ENCODE measurements around the gene FBXL7. TPM values are rescaled to one million over a fixed set of nuclear protein-coding genes. Genes with fewer than 3 reads are reported as not detected.

FBXL7 gene
- total RNA-seq, 1 donor from 2014 or later: 30.4 TPM

GRCh38 chr5:15614679-15615078 is 114.7 kb downstream of the FBXL7 start:
- intact Hi-C loops (cut with DNase I): no loop called here
- Histone ChIP-seq H3K27ac (no peak overlapping the region), H3K4me3 (no peak overlapping the region), H3K4me1 (peaks cover 0 to 8% of the 10 kb centered on the region in 2 donors), H3K27me3 (no peaks in the 10 kb centered on the region), H3K9me3 (no peaks in the 10 kb centered on the region), H3K36me3 (no peaks in the 10 kb centered on the region)
- no peak for DNase-seq (ENCODE audit: low spot score in 2 of 2)
- no peak for TF ChIP-seq CTCF (IDR thresholded peaks at IDR 0.05)

- no peak for DNase-seq (ENCODE audit: low spot score in 2 of 2)
- intact Hi-C loops (cut with DNase I): no loop called here
- Histone ChIP-seq H3K4me1 (peaks cover 0 to 13% of the 10 kb centered on the region in 2 donors), H3K27ac (no peak overlapping the region), H3K36me3 (no peaks in the 10 kb centered on the region), H3K4me3 (no peak overlapping the region), H3K9me3 (no peaks in the 10 kb centered on the region), H3K27me3 (no peaks in the 10 kb centered on the region)
- TF ChIP-seq CTCF (IDR thresholded peaks at IDR 0.05): no peak
Observed at GRCh38 chr5:15615859-15616258, 115.9 kb downstream of the FBXL7 start.

DNA sequence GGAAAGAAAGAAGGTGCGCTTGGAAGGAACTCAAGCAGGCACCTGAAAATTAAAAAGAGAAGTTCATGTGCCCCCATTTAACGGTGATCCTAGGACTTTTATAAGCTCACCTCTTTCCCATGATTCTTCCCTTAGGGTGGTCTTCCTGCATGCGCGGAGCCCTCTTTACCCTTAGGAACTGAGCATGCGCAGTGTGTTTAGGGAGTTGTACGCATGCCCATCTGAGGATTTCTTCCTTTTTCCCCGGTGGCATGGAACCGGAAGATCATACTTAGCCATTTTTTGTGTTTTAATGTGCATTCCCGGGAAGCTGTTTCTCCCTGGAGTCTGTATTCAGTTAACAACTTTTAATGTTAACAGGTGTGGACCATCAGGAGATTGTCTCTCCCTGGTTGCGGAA is 119.0 kb downstream of the FBXL7 start:
- Histone ChIP-seq H3K27ac (no peak overlapping the region), H3K36me3 (no peaks in the 10 kb centered on the region), H3K9me3 (no peaks in the 10 kb centered on the region), H3K4me1 (peaks cover 0 to 17% of the 10 kb centered on the region in 2 donors), H3K27me3 (no peaks in the 10 kb centered on the region), H3K4me3 (no peak overlapping the region)
- TF ChIP-seq CTCF (IDR thresholded peaks at IDR 0.05): no peak
- no peak for DNase-seq (ENCODE audit: low spot score in 2 of 2)
- intact Hi-C loops (cut with DNase I): loop anchor here (2.0 kb wide), 1 partner anchor 118 kb away; the partner anchor contains the start of gene FBXL7

DNA sequence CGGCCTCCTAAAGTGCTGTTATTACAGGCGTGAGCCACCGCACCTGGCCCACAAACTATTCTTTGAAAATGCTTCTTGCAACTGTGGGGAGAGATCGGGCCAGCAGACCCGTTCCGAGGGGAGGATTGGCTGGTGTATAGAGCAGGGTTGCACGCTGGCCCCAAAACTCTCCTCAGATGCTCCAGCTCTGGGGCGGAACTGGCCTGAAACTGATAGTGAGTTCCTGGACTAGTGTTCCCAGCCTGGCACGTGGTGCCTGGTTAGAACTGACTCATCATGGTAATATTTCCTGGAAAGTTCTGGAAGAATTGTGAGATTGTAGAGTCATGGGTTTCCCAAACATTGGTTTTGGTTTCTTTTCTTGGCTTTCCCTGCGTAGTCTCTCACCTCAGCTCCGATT is 120.5 kb downstream of the FBXL7 start:
- H3K27me3 ChIP-seq: no peaks in the 10 kb centered on the region
- peak overlapping the region; percentile 82 to 86 for H3K27ac ChIP-seq
- TF ChIP-seq CTCF (IDR thresholded peaks at IDR 0.05): no peak
- no peaks in the 10 kb centered on the region for H3K36me3 ChIP-seq
- H3K4me3 ChIP-seq: peak overlapping the region; percentile 28 to 36
- H3K9me3 ChIP-seq: no peaks in the 10 kb centered on the region
- peak in 1 of 2 donors; percentile 86 for DNase-seq (ENCODE audit: low spot score in 2 of 2)
- H3K4me1 ChIP-seq: peaks cover 0 to 20% of the 10 kb centered on the region in 2 donors
- intact Hi-C loops (cut with DNase I): loop anchor here (10.0 kb wide), 1 partner anchor 356 kb away; no protein-coding TSS in a partner anchor

DNA sequence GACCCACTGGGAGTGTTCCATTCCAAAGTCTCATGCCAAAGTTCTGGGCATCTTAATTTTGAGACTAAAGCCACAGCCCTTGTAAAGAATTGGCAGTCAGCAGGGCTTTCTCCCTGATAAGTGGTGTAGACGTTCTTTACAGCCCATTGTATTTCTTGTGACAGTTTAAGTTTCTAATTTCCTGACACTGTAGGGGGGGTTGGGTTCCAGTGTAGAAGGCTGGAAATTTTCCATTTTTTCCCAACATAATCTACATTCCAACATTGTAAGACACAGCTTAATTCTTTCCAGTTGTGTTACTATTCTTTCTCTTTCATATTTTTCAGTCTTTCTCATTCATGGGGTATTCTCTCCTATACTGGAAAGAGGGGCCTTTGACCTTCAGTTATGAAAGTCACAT is 121.1 kb downstream of the FBXL7 start:
- Histone ChIP-seq H3K27me3 (no peaks in the 10 kb centered on the region), H3K27ac (peak overlapping the region; percentile 82 to 86), H3K4me3 (peak overlapping the region; percentile 28 to 36), H3K9me3 (no peaks in the 10 kb centered on the region), H3K36me3 (no peaks in the 10 kb centered on the region), H3K4me1 (peaks cover 0 to 20% of the 10 kb centered on the region in 2 donors)
- DNase-seq (ENCODE audit: low spot score in 2 of 2): no peak
- no peak for TF ChIP-seq CTCF (IDR thresholded peaks at IDR 0.05)
- intact Hi-C loops (cut with DNase I): loop anchor here (10.0 kb wide), 1 partner anchor 356 kb away; no protein-coding TSS in a partner anchor

GRCh38 chr5:15623794-15624193 is 123.8 kb downstream of the FBXL7 start:
- Histone ChIP-seq H3K9me3 (no peaks in the 10 kb centered on the region), H3K4me1 (peaks cover 0 to 20% of the 10 kb centered on the region in 2 donors), H3K27me3 (no peaks in the 10 kb centered on the region), H3K4me3 (no peak overlapping the region), H3K36me3 (no peaks in the 10 kb centered on the region), H3K27ac (no peak overlapping the region)
- intact Hi-C loops (cut with DNase I): loop anchor here (10.0 kb wide), 1 partner anchor 359 kb away; no protein-coding TSS in a partner anchor
- no peak for DNase-seq (ENCODE audit: low spot score in 2 of 2)
- no peak for TF ChIP-seq CTCF (IDR thresholded peaks at IDR 0.05)

All from ascending aorta (tissue), 2 donors.